Endodermal cell (in vitro differentiated cells): ENCODE measurements around the gene SLC19A2. TPM values are rescaled to one million over a fixed set of nuclear protein-coding genes. Genes with fewer than 3 reads are reported as not detected.

Source experiments
- DNase-seq: peaks from one replicate; pipeline ENCODE4 v3.0.0-alpha.2; 2017
- H3K27ac ChIP-seq: 2 replicates; pipeline ENCODE4 v1.5.1; 2013; ENCODE audit warnings: mild to moderate bottlenecking, low read depth, low read length, moderate library complexity
- H3K27me3 ChIP-seq: 2 replicates; pipeline ENCODE4 v1.6.1; 2013; ENCODE audit warnings: mild to moderate bottlenecking, low read length, moderate library complexity; ENCODE audit not compliant: insufficient read depth, control insufficient read depth, poor library complexity, severe bottlenecking
- H3K36me3 ChIP-seq: 2 replicates; pipeline ENCODE4 v1.7.0; 2013; ENCODE audit warnings: mild to moderate bottlenecking, low read length, moderate library complexity; ENCODE audit not compliant: control insufficient read depth, insufficient read depth
- H3K4me1 ChIP-seq: one replicate; pipeline ENCODE4 v1.7.0; 2013; ENCODE audit warnings: low read length; ENCODE audit not compliant: control insufficient read depth, insufficient read depth
- H3K4me3 ChIP-seq: 2 replicates; pipeline ENCODE4 v1.5.1; 2013; ENCODE audit warnings: mild to moderate bottlenecking, low read length, moderate library complexity
- H3K9ac ChIP-seq: 2 replicates; pipeline ENCODE4 v1.6.1; 2013; ENCODE audit warnings: mild to moderate bottlenecking, low read length, moderate library complexity; ENCODE audit not compliant: poor library complexity, severe bottlenecking; ENCODE audit errors: extremely low read depth
- H3K9me3 ChIP-seq: 2 replicates; pipeline ENCODE4 v1.6.1; 2013; ENCODE audit warnings: mild to moderate bottlenecking, low read length, moderate library complexity; ENCODE audit not compliant: control insufficient read depth
- H3K27ac Mint-ChIP-seq: 2 replicates; pipeline ENCODE4 v1.8.0; 2020; ENCODE audit warnings: mixed read lengths
- H3K27me3 Mint-ChIP-seq: 2 replicates; pipeline ENCODE4 v1.8.0; 2021; ENCODE audit warnings: mild to moderate bottlenecking, mixed read lengths; ENCODE audit not compliant: insufficient read depth
- H3K36me3 Mint-ChIP-seq: 2 replicates; pipeline ENCODE4 v1.8.0; 2020; ENCODE audit warnings: low read depth, mixed read lengths
- H3K4me1 Mint-ChIP-seq: 2 replicates; pipeline ENCODE4 v1.8.0; 2020; ENCODE audit warnings: mixed read lengths
- H3K4me3 Mint-ChIP-seq: 2 replicates; pipeline ENCODE4 v1.8.0; 2020; ENCODE audit warnings: mild to moderate bottlenecking, moderate library complexity, mixed read lengths
- H3K9me3 Mint-ChIP-seq: 2 replicates; pipeline ENCODE4 v1.8.0; 2020; ENCODE audit warnings: mild to moderate bottlenecking, mixed read lengths
- WGBS, 2 experiments: methylation state at CpG; one replicate each; pipeline versions ENCODE4 v1.1.5 to v1.1.7; 2013; ENCODE audit warnings: missing lambda C conversion rate in 2 of 2, mixed read lengths in 1 of 2; ENCODE audit not compliant: insufficient coverage in 1 of 2, insufficient read length in 1 of 2; 5-methylcytosine and 5-hydroxymethylcytosine counted together
- total RNA-seq, 2 donors: library from RNA; stranded (reverse); fragmentation: NEBNext Ultra II Directional in 1 of 2; extraction: Animal tissue kit (Norgen Biotek cat#: 25700) in 1 of 2; gene quantifications; 2 replicates in 1 of 2; 3 replicates in 1 of 2; pipeline ENCODE4 v1.2.1, GENCODE V29; 2021
- TF ChIP-seq, protein P1 (sequence below): fragments of 200-600 bp; sonication (generic); conservative IDR thresholded peaks from 2 replicates; pipeline ENCODE4 v1.5.0; 2021; ENCODE audit warnings: antibody characterized with exemption, mild to moderate bottlenecking

The SLC19A2 gene
- total RNA-seq, 2 donors from 2014 or later: 11.5 to 12.9 TPM

DNA sequence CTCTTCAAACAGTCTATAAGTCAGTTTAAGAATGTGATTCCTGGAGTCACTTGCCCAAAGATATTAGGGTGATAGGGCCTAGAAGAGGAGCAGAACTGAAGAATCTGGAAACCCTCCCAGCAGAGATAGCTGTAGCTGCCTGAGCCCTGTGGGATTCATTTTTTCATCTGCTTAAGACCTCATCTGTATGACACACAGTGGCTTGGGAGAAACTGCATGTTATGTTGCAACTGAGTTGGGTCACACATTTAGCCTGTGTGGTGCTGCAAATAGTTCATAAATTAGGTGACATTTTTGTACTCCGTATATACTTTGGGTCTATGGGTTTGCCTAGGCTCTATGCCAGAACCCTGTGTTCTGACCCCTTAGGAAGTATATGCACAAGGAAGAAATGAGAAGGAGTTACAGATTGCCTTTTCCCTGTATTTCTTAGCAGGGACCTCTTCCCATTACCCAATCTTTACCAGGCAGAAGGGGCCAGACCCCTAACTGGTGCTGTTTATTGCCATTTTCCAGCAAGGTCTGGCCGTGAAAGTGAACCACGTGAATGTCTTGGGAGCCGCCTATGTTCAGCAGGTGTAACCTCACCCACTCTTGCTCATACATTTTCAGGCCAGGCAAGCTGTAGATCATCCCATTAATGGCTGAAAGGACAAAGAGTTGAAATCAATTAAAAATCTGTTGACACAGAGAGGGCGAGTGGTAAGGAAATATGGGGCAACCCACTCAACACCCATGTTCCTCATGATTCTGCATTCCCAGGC, 41.9 kb upstream of the SLC19A2 start:
- Mint-ChIP-seq H3K4me1 (peaks cover 27% of the 10 kb centered on the region), H3K27ac (peak overlapping the region; percentile 87), H3K27me3 (no peaks in the 10 kb centered on the region), H3K9me3 (no peaks in the 10 kb centered on the region), H3K36me3 (no peaks in the 10 kb centered on the region), H3K4me3 (no peak overlapping the region)
- H3K27me3 ChIP-seq: no peaks in the 10 kb centered on the region
- no peak overlapping the region for H3K27ac ChIP-seq
- 92 to 100% methylated on average over 4 to 5 of the region's 5 CpGs for WGBS, 2 experiments
- TF ChIP-seq, protein P1, sequence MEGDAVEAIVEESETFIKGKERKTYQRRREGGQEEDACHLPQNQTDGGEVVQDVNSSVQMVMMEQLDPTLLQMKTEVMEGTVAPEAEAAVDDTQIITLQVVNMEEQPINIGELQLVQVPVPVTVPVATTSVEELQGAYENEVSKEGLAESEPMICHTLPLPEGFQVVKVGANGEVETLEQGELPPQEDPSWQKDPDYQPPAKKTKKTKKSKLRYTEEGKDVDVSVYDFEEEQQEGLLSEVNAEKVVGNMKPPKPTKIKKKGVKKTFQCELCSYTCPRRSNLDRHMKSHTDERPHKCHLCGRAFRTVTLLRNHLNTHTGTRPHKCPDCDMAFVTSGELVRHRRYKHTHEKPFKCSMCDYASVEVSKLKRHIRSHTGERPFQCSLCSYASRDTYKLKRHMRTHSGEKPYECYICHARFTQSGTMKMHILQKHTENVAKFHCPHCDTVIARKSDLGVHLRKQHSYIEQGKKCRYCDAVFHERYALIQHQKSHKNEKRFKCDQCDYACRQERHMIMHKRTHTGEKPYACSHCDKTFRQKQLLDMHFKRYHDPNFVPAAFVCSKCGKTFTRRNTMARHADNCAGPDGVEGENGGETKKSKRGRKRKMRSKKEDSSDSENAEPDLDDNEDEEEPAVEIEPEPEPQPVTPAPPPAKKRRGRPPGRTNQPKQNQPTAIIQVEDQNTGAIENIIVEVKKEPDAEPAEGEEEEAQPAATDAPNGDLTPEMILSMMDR: no peak
- peaks cover 9% of the 10 kb centered on the region for H3K4me1 ChIP-seq
- H3K9ac ChIP-seq: no peak overlapping the region
- H3K36me3 ChIP-seq: no peaks in the 10 kb centered on the region
- H3K9me3 ChIP-seq: no peaks in the 10 kb centered on the region
- H3K4me3 ChIP-seq: no peak overlapping the region
- peak; percentile 51 for DNase-seq

DNA sequence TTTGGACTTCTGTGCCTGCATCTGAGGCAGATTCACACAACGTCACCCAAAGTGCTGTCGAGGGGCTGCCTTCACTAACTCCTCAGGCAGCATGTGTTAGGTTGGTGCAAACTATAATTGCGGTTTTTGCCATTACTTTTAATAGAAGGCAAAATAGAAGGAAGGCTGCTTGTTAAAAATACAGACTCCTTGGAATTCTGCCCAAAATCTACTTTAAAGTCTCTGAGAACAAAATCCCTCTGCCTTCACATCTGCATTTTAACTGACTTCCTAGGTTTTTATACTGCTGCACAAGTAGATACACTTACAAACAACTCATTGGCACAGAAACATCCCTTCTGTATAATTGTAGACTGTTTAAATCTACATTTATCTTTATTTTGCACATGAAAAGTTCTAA, 41.3 kb upstream of the SLC19A2 start:
- H3K36me3 ChIP-seq: no peaks in the 10 kb centered on the region
- H3K27ac Mint-ChIP-seq: no peak overlapping the region
- 90 to 95% methylated on average over 3 of the region's 3 CpGs for WGBS, 2 experiments
- H3K4me1 ChIP-seq: peaks cover 9% of the 10 kb centered on the region
- no peaks in the 10 kb centered on the region for H3K27me3 Mint-ChIP-seq
- no peaks in the 10 kb centered on the region for H3K9me3 Mint-ChIP-seq
- H3K36me3 Mint-ChIP-seq: no peaks in the 10 kb centered on the region
- H3K9me3 ChIP-seq: no peaks in the 10 kb centered on the region
- no peak overlapping the region for H3K4me3 Mint-ChIP-seq
- H3K27ac ChIP-seq: no peak overlapping the region
- no peak for DNase-seq
- H3K9ac ChIP-seq: no peak overlapping the region
- H3K4me3 ChIP-seq: no peak overlapping the region
- H3K4me1 Mint-ChIP-seq: peaks cover 27% of the 10 kb centered on the region
- TF ChIP-seq, protein P1: no peak
- H3K27me3 ChIP-seq: no peaks in the 10 kb centered on the region

DNA sequence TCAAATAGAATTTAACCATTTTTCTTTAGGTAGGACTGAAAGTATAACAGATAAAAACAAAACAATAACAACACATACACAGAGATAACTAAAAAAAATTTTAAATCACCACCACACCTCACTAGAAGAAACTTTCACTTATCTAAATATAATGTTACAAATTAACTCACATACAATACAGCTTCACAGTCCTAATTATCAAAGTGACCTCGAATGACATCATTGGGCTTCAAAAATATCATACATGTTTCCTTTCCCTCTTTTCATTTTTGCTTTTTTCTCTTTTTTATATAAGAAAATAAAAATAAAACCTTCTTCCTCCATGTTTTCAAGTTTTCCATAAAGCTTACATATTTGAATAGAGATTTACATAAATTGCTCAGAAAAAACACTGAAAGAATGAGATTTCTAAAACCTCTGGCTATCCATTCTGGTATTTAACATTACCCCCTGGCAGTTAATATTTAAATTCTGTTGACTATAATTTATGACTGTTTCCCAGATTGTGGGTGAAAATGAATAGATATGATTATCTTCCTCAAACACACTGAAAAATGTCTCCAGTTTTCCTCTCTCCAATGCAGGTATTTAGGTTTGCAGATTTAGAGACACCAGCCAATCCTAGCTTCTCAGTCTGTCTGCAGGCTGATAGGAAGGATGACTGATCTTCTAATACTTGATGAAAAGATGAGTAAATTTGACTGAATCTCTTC, 40.5 kb upstream of the SLC19A2 start:
- Mint-ChIP-seq H3K27me3 (no peaks in the 10 kb centered on the region), H3K9me3 (no peaks in the 10 kb centered on the region), H3K4me1 (peaks cover 27% of the 10 kb centered on the region), H3K27ac (no peak overlapping the region), H3K36me3 (no peaks in the 10 kb centered on the region), H3K4me3 (no peak overlapping the region)
- H3K4me1 ChIP-seq: peaks cover 9% of the 10 kb centered on the region
- H3K27me3 ChIP-seq: no peaks in the 10 kb centered on the region
- no peak overlapping the region for H3K27ac ChIP-seq
- H3K9me3 ChIP-seq: no peaks in the 10 kb centered on the region
- TF ChIP-seq, protein P1: no peak
- H3K9ac ChIP-seq: no peak overlapping the region
- H3K4me3 ChIP-seq: no peak overlapping the region
- no peak for DNase-seq
- H3K36me3 ChIP-seq: no peaks in the 10 kb centered on the region
- 100% methylated on average over 1 of the region's 1 CpG; no CpG with 5 or more reads in 1 of the 2 experiments for WGBS, 2 experiments
